Stimulated activated CD4-positive, alpha-beta T cell treated with anti-CD3 and anti-CD28 coated beads, Interleukin-15, amount 100 ng/mL, for 48 hours (primary cell): ENCODE data around the gene PCDHA6.
"Not testable (repeated sequence)": the region's sequence is repeated elsewhere in the genome, so short reads cannot be mapped to it uniquely, and the experiment has no call there.

Experiments
- DNase-seq, 2 donors: peaks; one replicate each; pipeline ENCODE4 v3.0.0-alpha.2; 2020; ENCODE audit warnings: low read depth in 2 of 2

PCDHA6 gene

DNA sequence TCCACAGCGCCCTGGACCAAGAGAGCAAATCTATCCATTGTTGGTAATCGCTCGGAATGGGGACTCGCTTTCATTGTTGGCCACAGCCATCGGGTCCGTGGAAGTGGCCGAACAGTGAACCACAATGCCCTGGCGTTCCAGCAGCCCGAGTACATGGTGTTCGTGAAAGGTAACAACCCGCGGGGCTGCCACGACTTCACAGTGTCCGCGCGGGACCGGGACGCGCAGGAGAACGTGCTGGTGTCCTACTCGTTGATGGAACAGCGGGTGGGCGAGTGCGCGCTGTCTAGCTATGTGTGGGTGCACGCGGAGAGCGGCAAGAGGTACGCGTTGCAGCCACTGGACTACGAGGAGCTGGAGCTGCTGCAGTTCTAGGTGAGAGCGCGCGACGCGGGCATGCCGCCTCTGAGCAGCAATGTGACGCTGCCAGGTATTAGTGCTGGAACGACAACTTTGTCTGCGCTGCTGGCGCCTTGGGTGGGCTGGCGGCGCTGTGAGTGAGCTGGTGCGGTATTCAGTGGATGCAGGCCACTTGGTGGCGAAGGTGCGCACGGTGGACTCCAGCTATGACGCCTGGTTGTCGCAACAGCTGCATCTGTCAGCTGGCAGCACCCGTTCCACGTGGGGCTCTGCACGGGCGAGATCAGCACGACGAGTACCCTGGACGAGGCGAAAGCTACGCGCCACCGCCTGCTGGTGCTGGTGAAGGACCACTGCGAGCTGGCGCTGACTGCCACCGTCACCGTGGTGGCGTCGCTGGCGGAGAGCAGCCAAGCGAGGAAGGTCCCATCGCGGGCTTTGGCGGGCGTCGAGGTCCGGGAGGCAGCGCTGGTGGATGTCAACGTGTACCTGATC, 34.9 kb downstream of the PCDHA6 start:
- DNase-seq, result no peak

DNA sequence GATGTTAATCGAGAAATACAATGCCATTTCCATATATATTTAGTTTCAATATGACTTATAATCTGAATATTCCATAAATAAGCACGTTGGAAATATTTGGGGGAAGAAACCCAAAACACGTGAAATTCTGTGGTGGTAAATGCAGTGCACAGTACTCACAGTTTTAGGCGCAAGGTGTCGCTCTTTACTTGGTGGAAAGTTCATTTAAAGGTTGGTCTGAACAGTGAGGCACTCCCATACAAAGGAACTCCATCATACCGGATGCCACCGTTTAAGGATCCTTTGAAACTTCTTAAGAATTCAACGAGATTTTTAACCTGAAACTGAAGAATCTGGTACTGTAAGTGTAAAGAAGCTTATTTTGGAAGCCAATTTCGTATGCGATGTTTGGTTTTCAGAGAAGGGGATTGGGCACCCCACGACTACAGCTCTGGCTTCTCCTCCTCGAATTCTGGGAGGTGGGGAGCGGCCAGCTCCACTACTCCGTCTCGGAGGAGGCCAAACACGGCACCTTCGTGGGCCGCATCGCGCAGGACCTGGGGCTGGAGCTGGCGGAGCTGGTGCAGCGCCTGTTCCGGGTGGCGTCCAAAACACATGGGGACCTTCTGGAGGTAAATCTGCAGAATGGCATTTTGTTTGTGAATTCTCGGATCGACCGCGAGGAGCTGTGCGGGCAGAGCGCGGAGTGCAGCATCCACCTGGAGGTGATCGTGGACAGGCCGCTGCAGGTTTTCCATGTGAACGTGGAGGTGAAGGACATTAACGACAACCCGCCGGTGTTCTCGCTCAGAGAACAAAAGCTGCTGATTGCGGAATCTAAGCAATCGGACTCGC, 41.2 kb downstream of the PCDHA6 start, which contains the start of gene PCDHA11:
TSS of gene PCDHA11 (plus strand) at position 237 of the 834 bp plus-strand sequence. CDS start at position 384, 147 bp downstream.
- DNase-seq, result no peak

DNA sequence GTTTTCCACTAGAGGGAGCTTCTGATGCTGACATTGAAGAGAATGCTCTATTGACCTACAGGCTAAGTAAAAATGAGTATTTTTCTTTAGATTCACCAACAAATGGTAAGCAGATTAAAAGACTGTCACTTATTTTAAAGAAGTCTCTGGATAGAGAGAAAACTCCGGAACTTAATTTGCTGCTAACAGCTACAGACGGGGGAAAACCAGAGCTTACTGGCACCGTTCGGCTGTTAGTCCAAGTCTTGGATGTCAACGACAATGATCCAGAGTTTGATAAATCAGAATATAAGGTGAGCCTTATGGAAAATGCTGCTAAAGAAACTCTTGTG, 41.8 kb downstream of the PCDHA6 start:
- DNase-seq, result no peak

DNA sequence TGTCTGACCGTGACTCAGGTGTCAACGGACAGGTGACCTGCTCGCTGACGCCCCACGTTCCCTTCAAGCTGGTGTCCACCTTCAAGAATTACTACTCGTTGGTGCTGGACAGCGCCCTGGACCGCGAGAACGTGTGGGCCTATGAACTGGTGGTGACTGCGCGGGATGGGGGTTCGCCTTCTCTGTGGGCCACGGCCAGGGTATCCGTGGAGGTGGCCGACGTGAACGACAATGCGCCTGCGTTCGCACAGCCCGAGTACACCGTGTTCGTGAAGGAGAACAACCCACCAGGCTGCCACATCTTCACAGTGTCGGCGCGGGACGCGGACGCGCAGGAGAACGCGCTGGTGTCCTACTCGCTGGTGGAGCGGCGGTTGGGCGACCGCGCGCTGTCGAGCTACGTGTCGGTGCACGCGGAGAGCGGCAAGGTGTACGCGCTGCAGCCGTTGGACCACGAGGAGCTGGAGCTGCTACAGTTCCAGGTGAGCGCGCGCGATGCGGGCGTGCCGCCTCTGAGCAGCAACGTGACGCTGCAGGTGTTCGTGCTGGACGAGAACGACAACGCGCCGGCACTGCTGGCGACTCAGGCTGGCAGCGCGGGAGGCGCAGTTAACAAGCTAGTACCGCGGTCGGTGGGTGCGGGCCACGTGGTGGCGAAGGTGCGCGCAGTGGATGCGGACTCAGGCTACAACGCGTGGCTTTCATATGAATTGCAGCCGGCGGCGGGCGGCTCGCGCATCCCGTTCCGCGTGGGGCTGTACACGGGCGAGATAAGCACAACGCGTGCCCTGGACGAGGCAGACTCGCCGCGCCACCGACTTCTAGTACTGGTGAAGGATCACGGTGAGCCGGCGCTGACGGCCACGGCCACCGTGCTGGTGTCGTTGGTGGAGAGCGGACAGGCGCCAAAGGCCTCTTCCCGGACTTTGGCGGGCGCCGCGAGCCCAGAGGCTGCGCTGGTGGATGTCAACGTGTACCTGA, 42.8 kb downstream of the PCDHA6 start:
- no peak for DNase-seq

DNA sequence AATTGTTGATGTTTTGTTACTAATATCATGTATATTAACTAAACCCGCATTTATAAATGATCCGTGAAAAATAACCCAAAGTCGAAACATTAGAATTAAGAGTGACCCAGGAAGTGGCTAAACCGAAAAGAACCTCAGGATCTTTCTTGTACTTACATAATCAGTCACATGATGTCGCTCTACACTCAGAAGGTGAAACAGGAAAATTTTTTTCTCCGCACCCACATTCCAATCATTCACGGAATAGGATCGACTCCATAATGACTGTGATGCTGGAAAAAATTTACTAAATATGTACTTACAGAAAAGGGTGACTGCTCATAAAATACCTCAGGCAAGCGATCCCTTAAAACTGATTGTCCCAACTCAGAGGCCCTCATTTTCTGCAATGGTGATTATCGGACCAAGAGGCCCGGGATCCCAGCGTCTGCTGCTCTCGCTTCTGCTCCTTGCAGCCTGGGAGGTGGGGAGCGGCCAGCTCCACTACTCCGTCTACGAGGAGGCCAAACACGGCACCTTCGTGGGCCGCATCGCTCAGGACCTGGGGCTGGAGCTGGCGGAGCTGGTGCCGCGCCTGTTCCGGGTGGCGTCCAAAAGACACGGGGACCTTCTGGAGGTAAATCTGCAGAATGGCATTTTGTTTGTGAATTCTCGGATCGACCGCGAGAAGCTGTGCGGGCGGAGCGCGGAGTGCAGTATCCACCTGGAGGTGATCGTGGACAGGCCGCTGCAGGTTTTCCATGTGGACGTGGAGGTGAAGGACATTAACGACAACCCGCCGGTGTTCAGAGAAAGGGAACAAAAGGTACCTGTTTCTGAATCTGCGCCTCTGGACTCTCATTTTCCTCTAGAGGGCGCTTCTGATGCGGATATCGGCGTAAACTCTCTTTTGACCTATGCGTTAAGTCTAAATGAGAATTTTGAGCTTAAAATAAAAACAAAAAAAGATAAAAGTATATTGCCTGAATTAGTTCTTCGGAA, 47.6 kb downstream of the PCDHA6 start, which contains the start of gene PCDHA12:
TSS of gene PCDHA12 (plus strand) at position 224 of the 981 bp plus-strand sequence. CDS start at position 389, 165 bp downstream.
- DNase-seq, result no peak

DNA sequence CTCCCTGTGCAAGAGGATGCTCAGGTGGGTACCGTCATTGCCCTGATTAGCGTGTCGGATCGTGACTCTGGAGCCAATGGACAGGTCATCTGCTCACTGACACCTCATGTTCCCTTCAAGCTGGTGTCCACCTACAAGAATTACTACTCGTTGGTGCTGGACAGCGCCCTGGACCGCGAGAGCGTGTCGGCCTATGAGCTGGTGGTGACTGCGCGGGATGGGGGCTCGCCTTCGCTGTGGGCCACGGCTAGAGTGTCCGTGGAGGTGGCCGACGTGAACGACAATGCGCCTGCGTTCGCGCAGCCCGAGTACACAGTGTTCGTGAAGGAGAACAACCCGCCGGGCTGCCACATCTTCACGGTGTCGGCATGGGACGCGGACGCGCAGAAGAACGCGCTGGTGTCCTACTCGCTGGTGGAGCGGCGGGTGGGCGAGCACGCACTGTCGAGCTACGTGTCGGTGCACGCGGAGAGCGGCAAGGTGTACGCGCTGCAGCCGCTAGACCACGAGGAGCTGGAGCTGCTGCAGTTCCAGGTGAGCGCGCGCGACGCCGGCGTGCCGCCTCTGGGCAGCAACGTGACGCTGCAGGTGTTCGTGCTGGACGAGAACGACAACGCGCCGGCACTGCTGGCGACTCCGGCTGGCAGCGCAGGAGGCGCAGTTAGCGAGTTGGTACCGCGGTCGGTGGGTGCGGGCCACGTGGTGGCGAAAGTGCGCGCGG, 48.9 kb downstream of the PCDHA6 start:
- not testable (repeated sequence) for DNase-seq

DNA sequence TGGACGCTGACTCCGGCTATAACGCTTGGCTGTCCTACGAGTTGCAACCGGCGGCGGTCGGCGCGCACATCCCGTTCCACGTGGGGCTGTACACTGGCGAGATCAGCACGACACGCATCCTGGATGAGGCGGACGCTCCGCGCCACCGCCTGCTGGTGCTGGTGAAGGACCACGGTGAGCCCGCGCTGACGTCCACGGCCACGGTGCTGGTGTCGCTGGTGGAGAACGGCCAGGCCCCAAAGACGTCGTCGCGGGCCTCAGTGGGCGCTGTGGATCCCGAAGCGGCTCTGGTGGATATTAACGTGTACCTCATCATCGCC, 49.5 kb downstream of the PCDHA6 start:
- no peak for DNase-seq
